GM18526 (cell line): ENCODE data around the gene ITIH5.

Source experiments
- POLR2A ChIP-seq: IDR thresholded peaks from 3 replicates; pipeline ENCODE4 v1.6.1; 2011; ENCODE audit not compliant: insufficient read length; ENCODE audit errors: extremely low read depth

ITIH5 gene

GRCh38 chr10:7532723-7533498 lies 133.9 kb downstream of the ITIH5 start:
- TF ChIP-seq POLR2A, result no peak

- no peak for TF ChIP-seq POLR2A
Observed at GRCh38 chr10:7529638-7530037, 137.1 kb downstream of the ITIH5 start.

- no peak for TF ChIP-seq POLR2A
Observed at GRCh38 chr10:7527468-7527867, 139.3 kb downstream of the ITIH5 start.

GRCh38 chr10:7526017-7526400 lies 140.8 kb downstream of the ITIH5 start:
- TF ChIP-seq POLR2A, result no peak

GRCh38 chr10:7525314-7526016 lies 141.3 kb downstream of the ITIH5 start:
- TF ChIP-seq POLR2A, result no peak

GRCh38 chr10:7523656-7524055 lies 143.1 kb downstream of the ITIH5 start:
- TF ChIP-seq POLR2A, result no peak

- TF ChIP-seq POLR2A, result no peak
Observed at GRCh38 chr10:7520507-7521485, 146.0 kb downstream of the ITIH5 start.

GRCh38 chr10:7519351-7519750 lies 147.4 kb downstream of the ITIH5 start:
- no peak for TF ChIP-seq POLR2A

GRCh38 chr10:7518693-7519092 lies 148.1 kb downstream of the ITIH5 start:
- TF ChIP-seq POLR2A, result no peak

- TF ChIP-seq POLR2A, result no peak
Observed at GRCh38 chr10:7515439-7515838, 151.3 kb downstream of the ITIH5 start.

- no peak for TF ChIP-seq POLR2A
Observed at GRCh38 chr10:7513936-7514335, 152.8 kb downstream of the ITIH5 start.

GRCh38 chr10:7513455-7513854 lies 153.3 kb downstream of the ITIH5 start:
- no peak for TF ChIP-seq POLR2A

GRCh38 chr10:7512487-7512886 lies 154.3 kb downstream of the ITIH5 start:
- no peak for TF ChIP-seq POLR2A

GRCh38 chr10:7511612-7512011 lies 155.2 kb downstream of the ITIH5 start:
- no peak for TF ChIP-seq POLR2A
